Measurements from ENCODE around the gene PPFIA4.

DNA sequence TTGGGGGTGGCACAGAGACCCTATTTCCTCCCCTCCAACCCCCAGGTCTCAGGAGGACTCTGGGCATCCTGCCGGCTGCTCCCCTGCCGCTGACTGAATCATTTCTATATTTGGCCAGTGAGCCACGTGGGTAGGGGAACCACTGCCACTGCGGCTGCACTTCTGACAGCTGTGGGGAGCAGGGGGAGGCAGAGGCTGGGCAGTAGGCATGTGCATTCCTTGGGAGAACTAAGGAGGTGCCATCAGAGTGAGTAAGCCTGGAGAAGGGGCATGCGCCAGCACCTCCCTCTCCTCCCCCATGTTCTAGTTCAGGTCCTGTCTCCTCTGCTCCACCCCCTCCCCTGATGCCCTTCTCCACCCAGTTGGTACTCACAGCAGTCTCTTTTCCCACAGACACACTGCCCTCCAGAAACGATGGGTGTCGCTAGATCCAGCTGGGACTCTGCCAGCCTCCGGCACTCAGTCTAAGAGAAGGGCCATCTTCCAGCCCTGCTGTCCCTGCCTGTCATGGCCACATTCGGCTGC lies 12.0 kb downstream of the PPFIA4 start:
- no peak for TF ChIP-seq CTCF (IDR thresholded peaks at IDR 0.05; ENCODE audit: insufficient read depth, low read depth, low read length)
- TF ChIP-seq EZH2 (IDR thresholded peaks at IDR 0.05; ENCODE audit: insufficient read depth, low read length): no peak
